WTC11 (cell line): ENCODE results near the gene STH. TPM values are rescaled to one million over a fixed set of nuclear protein-coding genes. Genes with fewer than 3 reads are reported as not detected.
A peak's percentile ranks its signal among the peaks of the same experiment; 100 is the strongest.

ENCODE experiments used
- ATAC-seq: fragments of 200-7000 bp; cut with Tn5 transposase; 2 replicates; pipeline ENCODE4 v1.10.0; 2021; ENCODE audit warnings: mild to moderate bottlenecking, moderate library complexity
- CTCF ChIA-PET: fragments of 300-600 bp; sonication (Branson Sonifier 250); formaldehyde crosslinking; loops from one replicate; lab custom pipeline; 2021; ENCODE audit warnings: antibody characterized with exemption; lab: Charles Lee
- POLR2A ChIA-PET: fragments of 350-600 bp; sonication (Branson Sonifier 250); formaldehyde crosslinking; loops from one replicate; lab custom pipeline; 2021; ENCODE audit warnings: antibody characterized with exemption; lab: Charles Lee
- DNase-seq: peaks from one replicate; pipeline ENCODE4 v3.0.0; 2021; ENCODE audit warnings: low spot score
- H3K27ac Mint-ChIP-seq: 2 replicates; pipeline ENCODE4 v1.8.0; 2021; ENCODE audit warnings: mixed read lengths
- H3K27me3 Mint-ChIP-seq: 2 replicates; pipeline ENCODE4 v1.8.0; 2021; ENCODE audit warnings: low read depth, mild to moderate bottlenecking, moderate library complexity, mixed read lengths
- H3K36me3 Mint-ChIP-seq: 2 replicates; pipeline ENCODE4 v1.8.0; 2021; ENCODE audit warnings: mixed read lengths
- H3K4me1 Mint-ChIP-seq: 2 replicates; pipeline ENCODE4 v1.8.0; 2022; ENCODE audit warnings: mixed read lengths
- H3K4me3 Mint-ChIP-seq: 2 replicates; pipeline ENCODE4 v1.8.0; 2021; ENCODE audit warnings: mild to moderate bottlenecking, moderate library complexity, mixed read lengths
- H3K9me3 Mint-ChIP-seq: 2 replicates; pipeline ENCODE4 v1.8.0; 2021; ENCODE audit warnings: mixed read lengths
- ATF1 ChIP-seq: sonication (generic); formaldehyde crosslinking; IDR thresholded peaks from 2 replicates; pipeline ENCODE4 v1.8.1; 2023; ENCODE audit warnings: mild to moderate bottlenecking, moderate library complexity, missing genetic modification reagents
- ETV6 ChIP-seq: sonication (generic); formaldehyde crosslinking; IDR thresholded peaks from 2 replicates; pipeline ENCODE4 v1.8.1; 2022; ENCODE audit warnings: mild to moderate bottlenecking, missing genetic modification reagents
- FOXJ3 ChIP-seq: sonication (generic); formaldehyde crosslinking; IDR thresholded peaks from 2 replicates; pipeline ENCODE4 v1.9.0; 2021; ENCODE audit warnings: missing genetic modification reagents, mild to moderate bottlenecking, borderline replicate concordance
- HMGA2 ChIP-seq: fragments of 250-450 bp; sonication (Bioruptor Pico); IDR thresholded peaks from 2 replicates; pipeline ENCODE4 v1.4.0; 2021; ENCODE audit warnings: mild to moderate bottlenecking, moderate library complexity
- IRF2 ChIP-seq: sonication (generic); formaldehyde crosslinking; IDR thresholded peaks from 2 replicates; pipeline ENCODE4 v1.8.0; 2022; ENCODE audit warnings: low read depth, missing genetic modification reagents, borderline replicate concordance
- JAZF1 ChIP-seq: fragments of 250-450 bp; sonication (Bioruptor Pico); IDR thresholded peaks from 2 replicates; pipeline ENCODE4 v1.9.0; 2021; ENCODE audit warnings: moderate library complexity, mild to moderate bottlenecking, inconsistent platforms
- NFATC4 ChIP-seq: fragments of 250-450 bp; sonication (Bioruptor Pico); IDR thresholded peaks from 2 replicates; pipeline ENCODE4 v1.9.0; 2021; ENCODE audit warnings: mild to moderate bottlenecking
- NR2C2 ChIP-seq: sonication (generic); formaldehyde crosslinking; IDR thresholded peaks from 2 replicates; pipeline ENCODE4 v1.8.0; 2022; ENCODE audit warnings: mild to moderate bottlenecking, missing genetic modification reagents
- NR3C1 ChIP-seq: sonication (generic); formaldehyde crosslinking; conservative IDR thresholded peaks from 2 replicates; pipeline ENCODE4 v1.8.1; 2023; ENCODE audit warnings: low read depth, mild to moderate bottlenecking, missing genetic modification reagents
- RORB ChIP-seq: fragments of 250-450 bp; sonication (Bioruptor Pico); IDR thresholded peaks from 2 replicates; pipeline ENCODE4 v1.9.0; 2021; ENCODE audit warnings: mild to moderate bottlenecking
- TEAD4 ChIP-seq: sonication (generic); formaldehyde crosslinking; IDR thresholded peaks from 2 replicates; pipeline ENCODE4 v1.8.0; 2022; ENCODE audit warnings: mild to moderate bottlenecking, missing genetic modification reagents
- ZNF219 ChIP-seq: sonication (generic); formaldehyde crosslinking; IDR thresholded peaks from 2 replicates; pipeline ENCODE4 v1.8.0; 2023; ENCODE audit warnings: missing genetic modification reagents, mild to moderate bottlenecking, borderline replicate concordance
- ZNF232 ChIP-seq: sonication (generic); formaldehyde crosslinking; IDR thresholded peaks from 2 replicates; pipeline ENCODE4 v1.8.0; 2022; ENCODE audit warnings: mild to moderate bottlenecking, missing genetic modification reagents
- ZNF396 ChIP-seq: fragments of 250-450 bp; sonication (Bioruptor Pico); IDR thresholded peaks from 2 replicates; pipeline ENCODE4 v1.8.0; 2021; ENCODE audit warnings: mild to moderate bottlenecking, moderate library complexity, borderline replicate concordance
- total RNA-seq: library from RNA; stranded (reverse); gene quantifications from 3 replicates; pipeline ENCODE4 v1.2.3, GENCODE V29; 2021
- TF ChIP-seq, protein P1 (sequence below): fragments of 250-450 bp; sonication (Bioruptor Pico); IDR thresholded peaks from 2 replicates; pipeline ENCODE4 v1.9.0; 2021; ENCODE audit warnings: moderate library complexity, mild to moderate bottlenecking, inconsistent platforms, borderline replicate concordance
- TF ChIP-seq, protein P2 (sequence below): sonication (generic); formaldehyde crosslinking; IDR thresholded peaks from 2 replicates; pipeline ENCODE4 v1.8.1; 2022; ENCODE audit warnings: mild to moderate bottlenecking, moderate library complexity, missing genetic modification reagents
- TF ChIP-seq, protein P3 (sequence below): sonication (generic); formaldehyde crosslinking; IDR thresholded peaks from 2 replicates; pipeline ENCODE4 v1.8.1; 2023; ENCODE audit warnings: mild to moderate bottlenecking, missing genetic modification reagents, moderate library complexity
- TF ChIP-seq, protein P4 (sequence below): fragments of 250-450 bp; sonication (Bioruptor Pico); conservative IDR thresholded peaks from 2 replicates; pipeline ENCODE4 v1.9.0; 2021; ENCODE audit warnings: mild to moderate bottlenecking
- TF ChIP-seq, protein P5 (sequence below): sonication (generic); formaldehyde crosslinking; IDR thresholded peaks from 2 replicates; pipeline ENCODE4 v1.8.1; 2022; ENCODE audit warnings: low read depth, missing genetic modification reagents, borderline replicate concordance
- TF ChIP-seq, protein P6 (sequence below): sonication (generic); formaldehyde crosslinking; IDR thresholded peaks from 2 replicates; pipeline ENCODE4 v1.8.0; 2023; ENCODE audit warnings: missing genetic modification reagents
- TF ChIP-seq, protein P7 (sequence below): sonication (generic); formaldehyde crosslinking; IDR thresholded peaks from 2 replicates; pipeline ENCODE4 v1.8.1; 2022; ENCODE audit warnings: missing genetic modification reagents, borderline replicate concordance

The STH gene
- total RNA-seq, 1 experiment from 2014 or later: not detected

DNA sequence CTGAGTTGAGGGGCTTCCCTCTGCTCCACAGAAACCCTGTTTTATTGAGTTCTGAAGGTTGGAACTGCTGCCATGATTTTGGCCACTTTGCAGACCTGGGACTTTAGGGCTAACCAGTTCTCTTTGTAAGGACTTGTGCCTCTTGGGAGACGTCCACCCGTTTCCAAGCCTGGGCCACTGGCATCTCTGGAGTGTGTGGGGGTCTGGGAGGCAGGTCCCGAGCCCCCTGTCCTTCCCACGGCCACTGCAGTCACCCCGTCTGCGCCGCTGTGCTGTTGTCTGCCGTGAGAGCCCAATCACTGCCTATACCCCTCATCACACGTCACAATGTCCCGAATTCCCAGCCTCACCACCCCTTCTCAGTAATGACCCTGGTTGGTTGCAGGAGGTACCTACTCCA, 26.0 kb downstream of the STH start (continued):
- TF ChIP-seq, protein P1, sequence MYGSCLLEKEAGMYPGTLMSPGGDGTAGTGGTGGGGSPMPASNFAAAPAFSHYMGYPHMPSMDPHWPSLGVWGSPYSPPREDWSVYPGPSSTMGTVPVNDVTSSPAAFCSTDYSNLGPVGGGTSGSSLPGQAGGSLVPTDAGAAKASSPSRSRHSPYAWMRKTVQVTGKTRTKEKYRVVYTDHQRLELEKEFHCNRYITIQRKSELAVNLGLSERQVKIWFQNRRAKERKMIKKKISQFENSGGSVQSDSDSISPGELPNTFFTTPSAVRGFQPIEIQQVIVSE: no peak
- no peak for TF ChIP-seq HMGA2 (CRISPR knock-in tag)
- TF ChIP-seq, protein P2, sequence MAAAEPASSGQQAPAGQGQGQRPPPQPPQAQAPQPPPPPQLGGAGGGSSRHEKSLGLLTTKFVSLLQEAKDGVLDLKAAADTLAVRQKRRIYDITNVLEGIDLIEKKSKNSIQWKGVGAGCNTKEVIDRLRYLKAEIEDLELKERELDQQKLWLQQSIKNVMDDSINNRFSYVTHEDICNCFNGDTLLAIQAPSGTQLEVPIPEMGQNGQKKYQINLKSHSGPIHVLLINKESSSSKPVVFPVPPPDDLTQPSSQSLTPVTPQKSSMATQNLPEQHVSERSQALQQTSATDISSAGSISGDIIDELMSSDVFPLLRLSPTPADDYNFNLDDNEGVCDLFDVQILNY: no peak
- TF ChIP-seq FOXJ3 (CRISPR knock-in tag): no peak
- TF ChIP-seq NR3C1 (CRISPR knock-in tag): no peak
- no peak for TF ChIP-seq IRF2 (CRISPR knock-in tag)
- TF ChIP-seq, protein P3, sequence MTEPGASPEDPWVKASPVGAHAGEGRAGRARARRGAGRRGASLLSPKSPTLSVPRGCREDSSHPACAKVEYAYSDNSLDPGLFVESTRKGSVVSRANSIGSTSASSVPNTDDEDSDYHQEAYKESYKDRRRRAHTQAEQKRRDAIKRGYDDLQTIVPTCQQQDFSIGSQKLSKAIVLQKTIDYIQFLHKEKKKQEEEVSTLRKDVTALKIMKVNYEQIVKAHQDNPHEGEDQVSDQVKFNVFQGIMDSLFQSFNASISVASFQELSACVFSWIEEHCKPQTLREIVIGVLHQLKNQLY: no peak
- no peak for TF ChIP-seq ZNF219 (CRISPR knock-in tag)

DNA sequence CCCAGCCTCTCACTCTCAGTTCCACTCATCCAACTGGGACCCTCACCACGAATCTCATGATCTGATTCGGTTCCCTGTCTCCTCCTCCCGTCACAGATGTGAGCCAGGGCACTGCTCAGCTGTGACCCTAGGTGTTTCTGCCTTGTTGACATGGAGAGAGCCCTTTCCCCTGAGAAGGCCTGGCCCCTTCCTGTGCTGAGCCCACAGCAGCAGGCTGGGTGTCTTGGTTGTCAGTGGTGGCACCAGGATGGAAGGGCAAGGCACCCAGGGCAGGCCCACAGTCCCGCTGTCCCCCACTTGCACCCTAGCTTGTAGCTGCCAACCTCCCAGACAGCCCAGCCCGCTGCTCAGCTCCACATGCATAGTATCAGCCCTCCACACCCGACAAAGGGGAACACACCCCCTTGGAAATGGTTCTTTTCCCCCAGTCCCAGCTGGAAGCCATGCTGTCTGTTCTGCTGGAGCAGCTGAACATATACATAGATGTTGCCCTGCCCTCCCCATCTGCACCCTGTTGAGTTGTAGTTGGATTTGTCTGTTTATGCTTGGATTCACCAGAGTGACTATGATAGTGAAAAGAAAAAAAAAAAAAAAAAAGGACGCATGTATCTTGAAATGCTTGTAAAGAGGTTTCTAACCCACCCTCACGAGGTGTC, 26.6 kb downstream of the STH start:
- peaks cover 28% of the 10 kb centered on the region for H3K4me1 Mint-ChIP-seq
- no peak for ATAC-seq
- POLR2A ChIA-PET: no interaction called here
- no peak overlapping the region for H3K4me3 Mint-ChIP-seq
- peak overlapping the region; percentile 61 for H3K27ac Mint-ChIP-seq
- H3K36me3 Mint-ChIP-seq: peaks cover 17% of the 10 kb centered on the region
- H3K27me3 Mint-ChIP-seq: no peaks in the 10 kb centered on the region
- H3K9me3 Mint-ChIP-seq: no peaks in the 10 kb centered on the region
- DNase-seq: no peak
- CTCF ChIA-PET: interaction anchor here (1.0 to 1.2 kb wide), 3 partner anchors 19 to 54 kb away, joined by 4 to 8 read pairs (median 4); no protein-coding TSS in a partner anchor
- TF ChIP-seq NR2C2 (CRISPR knock-in tag) (no peak), ZNF232 (CRISPR knock-in tag) (no peak), FOXJ3 (CRISPR knock-in tag) (no peak), JAZF1 (no peak), ETV6 (CRISPR knock-in tag) (no peak), NFATC4 (no peak), RORB (CRISPR knock-in tag) (no peak), TEAD4 (CRISPR knock-in tag) (no peak), ZNF396 (CRISPR knock-in tag) (no peak), ATF1 (CRISPR knock-in tag) (no peak)
- TF ChIP-seq, protein P1: no peak
- TF ChIP-seq, protein P4, sequence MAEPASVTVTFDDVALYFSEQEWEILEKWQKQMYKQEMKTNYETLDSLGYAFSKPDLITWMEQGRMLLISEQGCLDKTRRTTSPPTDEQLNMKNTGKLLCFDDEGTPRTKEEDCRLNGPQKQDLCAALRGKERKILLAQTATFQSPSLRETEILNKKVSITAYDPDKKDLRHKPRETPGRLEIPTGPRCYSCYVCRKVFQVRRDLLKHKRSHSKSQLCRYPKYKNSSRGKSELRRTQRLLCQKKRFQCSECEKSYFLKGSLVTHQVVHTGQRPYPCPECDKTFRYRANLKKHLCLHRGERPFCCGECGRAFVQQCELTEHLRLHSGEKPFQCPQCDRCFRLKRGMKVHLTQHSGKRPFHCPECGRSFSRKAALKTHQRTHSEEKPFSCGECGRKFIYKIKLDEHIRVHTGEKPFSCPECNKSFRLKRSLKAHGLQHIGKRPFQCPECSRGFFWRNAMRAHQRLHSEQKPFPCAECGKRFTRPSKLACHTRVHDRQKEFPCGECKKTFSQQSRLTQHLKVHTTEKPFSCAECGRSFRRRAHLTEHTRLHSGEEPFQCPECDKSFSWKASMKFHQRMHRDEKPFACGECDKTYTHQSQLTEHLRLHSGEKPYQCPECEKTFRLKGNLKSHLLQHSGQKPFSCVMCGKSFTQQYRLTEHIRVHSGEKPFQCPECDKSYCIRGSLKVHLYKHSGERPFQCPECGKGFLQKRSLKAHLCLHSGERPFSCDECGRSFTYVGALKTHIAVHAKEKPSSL: no peak
- TF ChIP-seq, protein P3: no peak
- TF ChIP-seq, protein P5, sequence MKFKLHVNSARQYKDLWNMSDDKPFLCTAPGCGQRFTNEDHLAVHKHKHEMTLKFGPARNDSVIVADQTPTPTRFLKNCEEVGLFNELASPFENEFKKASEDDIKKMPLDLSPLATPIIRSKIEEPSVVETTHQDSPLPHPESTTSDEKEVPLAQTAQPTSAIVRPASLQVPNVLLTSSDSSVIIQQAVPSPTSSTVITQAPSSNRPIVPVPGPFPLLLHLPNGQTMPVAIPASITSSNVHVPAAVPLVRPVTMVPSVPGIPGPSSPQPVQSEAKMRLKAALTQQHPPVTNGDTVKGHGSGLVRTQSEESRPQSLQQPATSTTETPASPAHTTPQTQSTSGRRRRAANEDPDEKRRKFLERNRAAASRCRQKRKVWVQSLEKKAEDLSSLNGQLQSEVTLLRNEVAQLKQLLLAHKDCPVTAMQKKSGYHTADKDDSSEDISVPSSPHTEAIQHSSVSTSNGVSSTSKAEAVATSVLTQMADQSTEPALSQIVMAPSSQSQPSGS (CRISPR knock-in tag): no peak
- TF ChIP-seq, protein P6, sequence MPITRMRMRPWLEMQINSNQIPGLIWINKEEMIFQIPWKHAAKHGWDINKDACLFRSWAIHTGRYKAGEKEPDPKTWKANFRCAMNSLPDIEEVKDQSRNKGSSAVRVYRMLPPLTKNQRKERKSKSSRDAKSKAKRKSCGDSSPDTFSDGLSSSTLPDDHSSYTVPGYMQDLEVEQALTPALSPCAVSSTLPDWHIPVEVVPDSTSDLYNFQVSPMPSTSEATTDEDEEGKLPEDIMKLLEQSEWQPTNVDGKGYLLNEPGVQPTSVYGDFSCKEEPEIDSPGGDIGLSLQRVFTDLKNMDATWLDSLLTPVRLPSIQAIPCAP (CRISPR knock-in tag): no peak
- TF ChIP-seq, protein P7, sequence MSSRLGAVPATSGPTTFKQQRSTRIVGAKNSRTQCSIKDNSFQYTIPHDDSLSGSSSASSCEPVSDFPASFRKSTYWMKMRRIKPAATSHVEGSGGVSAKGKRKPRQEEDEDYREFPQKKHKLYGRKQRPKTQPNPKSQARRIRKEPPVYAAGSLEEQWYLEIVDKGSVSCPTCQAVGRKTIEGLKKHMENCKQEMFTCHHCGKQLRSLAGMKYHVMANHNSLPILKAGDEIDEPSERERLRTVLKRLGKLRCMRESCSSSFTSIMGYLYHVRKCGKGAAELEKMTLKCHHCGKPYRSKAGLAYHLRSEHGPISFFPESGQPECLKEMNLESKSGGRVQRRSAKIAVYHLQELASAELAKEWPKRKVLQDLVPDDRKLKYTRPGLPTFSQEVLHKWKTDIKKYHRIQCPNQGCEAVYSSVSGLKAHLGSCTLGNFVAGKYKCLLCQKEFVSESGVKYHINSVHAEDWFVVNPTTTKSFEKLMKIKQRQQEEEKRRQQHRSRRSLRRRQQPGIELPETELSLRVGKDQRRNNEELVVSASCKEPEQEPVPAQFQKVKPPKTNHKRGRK (CRISPR knock-in tag): no peak
